Left ventricle myocardium superior (tissue), 1 donor: ENCODE results near the gene CUL5. TPM values are rescaled to one million over a fixed set of nuclear protein-coding genes. Genes with fewer than 3 reads are reported as not detected.

Experiments
- ATAC-seq: fragments of 200-7000 bp; cut with Tn5 transposase; one replicate; pipeline ENCODE4 v1.9.1; 2020; ENCODE audit warnings: mild to moderate bottlenecking, moderate library complexity
- DNase-seq: peaks from one replicate; pipeline ENCODE4 v3.0.0-alpha.2; 2020
- intact Hi-C: fragments of 100-400 bp; cut with micrococcal nuclease; formaldehyde crosslinking; loops from one replicate; pipeline ENCODE4 v1.11.0; 2022
- total RNA-seq: library from RNA; stranded (reverse); fragmentation: NEBNext Ultra II Directional; extraction: Animal tissue kit (Norgen Biotek cat#: 25700); gene quantifications from one replicate; pipeline ENCODE4 v1.2.1, GENCODE V29; 2021
- donor health status: DM: no; HTN: yes; CAD: no; lungs with severe emphysema.

The CUL5 gene
- total RNA-seq, 1 donor from 2014 or later = 38.3 TPM

- ATAC-seq = no peak
- intact Hi-C loops = no loop called here
- no peak for DNase-seq
Observed at GRCh38 chr11:108148556-108148955, 139.9 kb downstream of the CUL5 start.

GRCh38 chr11:108154591-108154990 lies 145.9 kb downstream of the CUL5 start:
- intact Hi-C loops = no loop called here
- ATAC-seq = no peak
- no peak for DNase-seq

Other genes with a start within 250 kb of the CUL5 start
- gene SLC35F2, start 150.1 kb upstream of the CUL5 start, total RNA-seq = 0.52 TPM
- gene RAB39A, start 80.5 kb upstream of the CUL5 start, total RNA-seq = not detected
- 398 TPM for gene ACAT1, start 112.7 kb downstream of the CUL5 start, total RNA-seq
- gene NPAT, start 213.7 kb downstream of the CUL5 start, total RNA-seq = 9.0 TPM
- 33.3 TPM for gene ATM, start 214.2 kb downstream of the CUL5 start, total RNA-seq